ENCODE results near the gene PARP15.
"Not testable (repeated sequence)": the region's sequence is repeated elsewhere in the genome, so short reads cannot be mapped to it uniquely, and the experiment has no call there.

PARP15 gene

GRCh38 chr3:122621112-122621511 is 43.7 kb downstream of the PARP15 start:
- DNase-seq = no peak

DNA sequence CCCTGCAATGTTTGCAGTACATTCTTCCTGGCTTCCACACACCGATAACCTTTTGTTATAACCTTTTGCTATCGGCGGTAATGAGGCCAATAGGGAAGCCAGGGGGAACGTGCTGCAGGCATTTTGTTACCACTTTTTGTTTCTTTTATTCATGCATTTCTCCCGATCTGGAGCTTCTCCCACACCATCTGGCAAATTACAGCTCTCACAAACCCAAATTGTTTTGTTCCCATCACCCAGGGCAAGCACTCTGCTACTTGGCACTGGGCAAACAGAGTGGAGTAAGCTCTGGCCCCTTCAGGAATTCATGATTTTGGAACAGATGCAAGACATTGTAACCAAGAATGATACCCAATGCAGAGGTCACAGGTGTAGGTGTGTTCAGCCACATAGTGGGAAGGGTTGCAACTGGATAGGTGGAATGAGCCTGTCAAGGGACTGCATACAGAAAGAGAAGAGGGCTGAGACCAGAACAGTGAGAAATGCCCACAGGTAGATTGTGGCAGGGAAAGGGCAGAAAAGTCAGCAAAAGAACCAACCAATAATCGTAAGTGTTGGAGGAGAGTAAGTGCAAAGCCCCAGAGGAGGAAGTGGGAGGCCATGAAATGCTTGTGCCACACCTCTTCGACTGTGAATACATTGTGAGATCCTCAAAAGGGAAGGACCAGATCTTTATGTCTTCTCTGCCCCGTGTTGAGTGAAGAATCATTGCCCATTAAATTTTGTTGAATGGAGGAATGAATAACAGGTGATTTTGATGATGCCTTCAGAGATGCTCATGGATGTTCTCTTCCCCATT is 45.8 kb downstream of the PARP15 start:
- no peak for DNase-seq

DNA sequence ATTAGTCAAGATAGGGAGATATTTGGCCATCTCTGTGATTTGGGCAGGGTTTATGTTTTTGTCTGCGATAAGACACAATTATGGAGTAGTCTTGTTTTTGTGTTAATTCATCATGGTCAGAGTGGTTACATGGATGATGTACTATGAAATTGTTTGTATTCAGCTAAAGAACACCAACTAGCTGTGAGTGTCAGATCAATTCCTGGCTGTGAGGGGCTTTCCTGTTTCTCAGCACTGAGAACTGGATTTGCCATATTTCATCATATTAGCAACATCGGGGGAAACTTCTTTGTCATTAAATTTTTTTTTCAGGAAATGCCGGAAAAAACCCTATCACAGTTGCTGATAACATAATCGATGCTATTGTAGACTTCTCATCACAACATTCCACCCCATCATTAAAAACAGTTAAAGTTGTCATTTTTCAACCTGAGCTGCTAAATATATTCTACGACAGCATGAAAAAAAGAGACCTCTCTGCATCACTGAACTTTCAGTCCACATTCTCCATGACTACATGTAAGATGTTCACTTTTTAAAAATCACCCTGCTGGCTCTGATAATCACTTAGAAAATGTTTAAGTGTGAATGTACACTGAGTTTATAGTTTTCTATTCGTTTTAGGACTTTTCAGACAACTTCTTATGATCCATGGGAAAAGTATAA is 49.2 kb downstream of the PARP15 start:
- no peak for DNase-seq

GRCh38 chr3:122627301-122627700 is 49.9 kb downstream of the PARP15 start:
- DNase-seq = no peak

DNA sequence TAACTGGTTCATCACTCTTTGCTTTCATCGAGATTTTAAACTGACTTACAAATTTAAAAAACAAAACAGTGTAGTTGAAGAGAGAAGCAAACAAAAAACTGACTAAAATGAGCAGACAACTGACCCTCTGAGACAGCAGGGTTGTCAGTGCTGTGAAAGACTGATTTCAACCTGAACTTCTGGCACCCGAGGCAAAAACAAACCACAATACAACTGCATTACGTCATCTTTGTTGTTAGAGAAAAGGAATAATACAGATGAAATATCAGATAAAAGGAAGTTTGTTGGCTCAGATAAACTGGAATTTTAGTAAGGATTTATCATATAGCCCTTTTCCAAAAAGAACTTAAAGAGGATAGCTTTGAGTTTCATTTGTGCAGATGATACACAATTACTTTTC is 51.1 kb downstream of the PARP15 start:
- DNase-seq = no peak

GRCh38 chr3:122629763-122630162 is 52.3 kb downstream of the PARP15 start:
- no peak for DNase-seq

- DNase-seq = no peak
Observed at GRCh38 chr3:122635789-122636188, 58.3 kb downstream of the PARP15 start.

- no peak for DNase-seq
Observed at GRCh38 chr3:122636697-122637096, 59.2 kb downstream of the PARP15 start.

- no peak for DNase-seq
Observed at GRCh38 chr3:122640437-122640999, 63.1 kb downstream of the PARP15 start.

GRCh38 chr3:122642935-122643334 is 65.5 kb downstream of the PARP15 start:
- no peak for DNase-seq

DNA sequence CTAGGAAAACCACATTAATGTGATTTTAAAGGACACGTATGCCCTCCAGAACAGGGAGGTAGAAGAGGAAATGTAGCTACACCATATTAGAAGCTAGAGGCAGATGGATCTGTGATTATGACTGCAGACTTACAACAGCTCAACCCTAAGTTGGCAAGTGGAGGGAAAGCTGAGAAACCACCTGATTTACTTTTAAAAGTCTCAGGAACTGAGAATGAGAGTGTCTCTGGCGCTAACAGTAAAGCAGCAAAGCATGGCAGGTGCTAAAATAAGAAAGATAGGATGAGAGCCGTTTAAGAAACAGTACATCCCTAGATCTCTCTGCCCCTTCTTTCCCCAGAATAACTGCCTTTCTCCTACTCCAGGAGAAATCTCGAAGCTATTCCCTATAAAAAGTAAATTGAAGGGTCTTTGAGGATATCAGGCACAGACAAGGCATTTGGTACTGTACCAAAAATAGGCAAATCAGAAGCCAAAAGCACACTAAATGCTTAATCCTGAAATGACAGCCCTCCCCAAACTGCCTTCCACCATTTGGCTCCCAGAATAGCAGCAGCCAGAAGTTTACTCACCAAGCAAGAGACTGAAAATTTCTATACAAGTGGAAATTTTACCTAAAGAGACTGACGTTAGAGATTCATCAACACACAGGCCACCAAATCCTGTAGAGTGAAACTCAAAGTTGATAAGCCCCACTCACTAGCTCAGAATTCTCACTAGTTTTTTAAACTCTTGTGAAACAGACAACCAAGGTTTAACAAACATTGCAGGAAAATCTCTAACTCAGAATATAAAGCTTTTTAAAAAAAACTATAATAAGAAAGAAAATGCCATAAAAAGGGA is 68.9 kb downstream of the PARP15 start:
- no peak for DNase-seq

GRCh38 chr3:122651233-122651907 is 73.9 kb downstream of the PARP15 start:
- DNase-seq = not testable (repeated sequence)

GRCh38 chr3:122651962-122652361 is 74.5 kb downstream of the PARP15 start:
- not testable (repeated sequence) for DNase-seq

DNA sequence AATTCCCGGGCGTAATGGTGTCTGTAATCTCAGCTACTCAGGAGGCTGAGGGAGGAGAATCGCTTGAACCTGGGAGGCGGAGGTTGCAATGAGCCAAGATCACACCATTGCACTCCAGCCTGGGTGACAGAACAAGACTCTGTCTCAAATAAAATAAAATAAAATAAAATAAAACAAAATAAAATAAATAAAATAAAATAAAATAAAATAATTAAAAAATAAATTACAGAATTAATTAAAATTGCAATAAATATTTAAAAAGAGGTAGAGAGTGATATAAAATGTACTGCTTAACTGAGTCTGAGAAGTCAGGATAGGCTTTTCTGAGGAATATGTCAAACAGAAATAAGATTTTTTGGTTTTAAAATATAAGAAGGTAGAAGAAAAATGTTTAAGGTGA is 80.9 kb downstream of the PARP15 start:
- DNase-seq = not testable (repeated sequence)

- no peak for DNase-seq
Observed at GRCh38 chr3:122660297-122660974, 83.0 kb downstream of the PARP15 start.

DNA sequence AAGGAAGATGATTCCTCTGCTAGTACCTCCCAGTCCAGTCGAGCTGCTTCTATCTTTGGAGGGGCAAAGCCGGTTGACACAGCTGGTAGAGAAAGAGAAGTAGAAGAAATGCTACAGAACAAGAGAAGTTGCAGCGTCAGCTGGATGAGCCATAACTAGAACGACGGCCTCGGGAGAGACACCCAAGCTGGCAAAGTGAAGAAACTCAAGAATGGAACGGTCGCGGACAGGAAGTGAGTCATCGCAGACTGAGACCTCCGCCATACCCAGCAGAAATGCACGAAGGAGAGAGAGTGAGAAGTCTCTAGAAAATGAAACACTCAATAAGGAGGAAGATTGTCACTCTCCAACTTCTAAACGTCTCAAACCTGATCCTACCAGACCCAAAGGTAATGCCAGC is 84.2 kb downstream of the PARP15 start:
- DNase-seq = no peak

- no peak for DNase-seq
Observed at GRCh38 chr3:122662505-122662904, 85.1 kb downstream of the PARP15 start.

DNA sequence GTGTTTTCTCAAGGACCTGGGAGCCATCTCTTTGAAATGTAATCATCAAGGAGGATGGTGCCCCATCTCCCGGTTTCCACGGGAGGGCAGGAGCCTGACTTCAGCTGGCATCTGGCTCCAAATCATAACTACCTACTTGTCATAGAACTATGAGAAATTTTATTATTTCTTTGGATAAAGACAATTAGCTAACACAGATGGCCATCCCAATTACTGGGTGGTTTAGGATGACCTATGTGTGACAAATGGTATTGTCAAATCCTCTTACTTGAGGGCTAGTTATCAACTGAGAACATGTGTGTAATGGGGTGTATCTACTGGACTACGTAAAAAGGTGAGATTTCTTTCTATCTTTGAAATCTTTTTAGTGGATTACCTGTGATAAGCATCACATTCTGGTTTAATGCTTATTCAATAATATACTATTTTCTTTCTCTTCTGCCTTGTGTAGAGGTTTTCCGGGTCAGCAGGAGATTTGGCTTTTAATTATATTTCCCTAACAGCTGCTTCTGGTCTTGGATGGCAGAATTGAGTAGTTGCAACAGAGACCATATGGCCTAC is 87.9 kb downstream of the PARP15 start:
- DNase-seq = no peak

DNA sequence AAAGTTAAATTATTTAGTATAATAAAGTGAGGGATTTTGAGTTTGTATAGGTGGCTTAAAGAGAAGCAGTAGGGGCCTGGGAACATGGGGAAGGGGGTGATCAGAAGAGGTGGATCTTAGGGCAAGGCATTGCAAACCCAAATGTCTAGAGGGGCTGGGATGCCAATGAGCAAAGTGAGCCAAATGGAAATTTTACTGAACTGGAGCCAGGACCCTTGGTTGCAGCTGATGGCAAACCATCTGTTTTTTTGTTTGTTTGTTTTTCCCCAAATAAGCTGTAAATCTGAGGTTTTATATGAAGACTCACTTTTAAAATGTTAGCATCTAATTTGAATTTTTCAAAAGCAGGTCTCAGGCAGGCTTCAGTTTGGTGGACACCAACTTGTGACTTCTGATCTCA is 88.4 kb downstream of the PARP15 start:
- DNase-seq = no peak

GRCh38 chr3:122668930-122669730 is 91.7 kb downstream of the PARP15 start:
- no peak for DNase-seq

DNA sequence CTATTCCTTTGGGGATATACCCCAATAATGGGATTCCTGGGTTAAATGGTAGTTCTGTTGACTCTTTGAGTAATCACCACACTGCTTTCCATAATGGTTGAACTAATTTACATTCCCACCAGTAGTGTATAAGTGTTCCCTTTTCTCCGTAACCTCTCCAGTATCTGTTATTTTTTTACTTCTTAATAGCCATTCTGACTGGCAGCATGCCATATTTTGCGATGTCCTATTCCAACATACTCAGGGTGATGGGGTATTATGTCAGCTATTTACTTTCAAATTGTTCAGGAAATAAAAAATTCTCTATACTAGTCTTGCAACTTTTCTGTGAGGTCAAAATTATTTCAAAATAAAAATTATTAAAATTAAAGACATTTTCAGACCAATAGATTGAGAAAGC is 94.1 kb downstream of the PARP15 start:
- DNase-seq = no peak

Measured in GDM1 (cell line).